PC-9 (cell line): ENCODE results near the gene EPN1. TPM values are rescaled to one million over a fixed set of nuclear protein-coding genes. Genes with fewer than 3 reads are reported as not detected.

ENCODE experiments used
- BruUV-seq: library from RNA; stranded (reverse); fragments of 400-500 nt; replicated peaks from 2 replicates; lab custom pipeline; 2021; lab: Mats Ljungman, UMichigan
- CTCF ChIA-PET: fragments of 300-600 bp; sonication (Branson Sonifier 250); formaldehyde crosslinking; loops from one replicate; lab custom pipeline; 2022; ENCODE audit warnings: antibody characterized with exemption; lab: Charles Lee
- POLR2A ChIA-PET: fragments of 300-600 bp; sonication (Branson Sonifier 250); formaldehyde crosslinking; loops from one replicate; lab custom pipeline; 2022; ENCODE audit warnings: antibody characterized with exemption; ENCODE audit not compliant: unreplicated experiment; lab: Charles Lee
- DNase-seq, 2 experiments: peaks; one replicate each; pipeline versions ENCODE4 v3.0.0 to v3.0.0-alpha.2; 2015 to 2022; ENCODE audit warnings: mixed read lengths in 1 of 2
- H2AFZ ChIP-seq: fragments of 200-600 bp; sonication (generic); 2 replicates; pipeline ENCODE4 v1.8.1; 2017; ENCODE audit warnings: antibody characterized with exemption
- H3F3A ChIP-seq: fragments of 200-600 bp; sonication (generic); 2 replicates; pipeline ENCODE4 v1.8.1; 2017; ENCODE audit warnings: antibody characterized with exemption, mild to moderate bottlenecking, low read depth; ENCODE audit not compliant: insufficient read depth
- H3K27ac ChIP-seq: fragments of 200-600 bp; sonication (generic); 2 replicates; pipeline ENCODE4 v1.6.1; 2016; ENCODE audit warnings: mixed run types
- H3K27me3 ChIP-seq: fragments of 200-600 bp; sonication (generic); 2 replicates; pipeline ENCODE4 v1.6.1; 2016; ENCODE audit warnings: low read depth, mixed run types; ENCODE audit not compliant: insufficient read depth
- H3K36me3 ChIP-seq: fragments of 200-600 bp; sonication (generic); 2 replicates; pipeline ENCODE4 v1.6.1; 2016; ENCODE audit warnings: low read depth, mixed run types
- H3K4me1 ChIP-seq: fragments of 200-600 bp; sonication (generic); replicated peaks from 2 replicates; pipeline ENCODE4 v1.6.1; 2016; ENCODE audit warnings: mixed run types; ENCODE audit not compliant: insufficient read depth
- H3K4me2 ChIP-seq: fragments of 200-600 bp; sonication (generic); 2 replicates; pipeline ENCODE4 v1.6.1; 2017; ENCODE audit warnings: mixed run types
- H3K4me3 ChIP-seq: fragments of 200-600 bp; sonication (generic); 2 replicates; pipeline ENCODE4 v1.6.1; 2016; ENCODE audit warnings: mixed run types
- H3K79me2 ChIP-seq: fragments of 200-600 bp; sonication (generic); 2 replicates; pipeline ENCODE4 v1.6.1; 2017; ENCODE audit warnings: low read depth, mixed run types
- H3K9me2 ChIP-seq: fragments of 200-600 bp; sonication (generic); 2 replicates; pipeline ENCODE4 v1.8.1; 2017; ENCODE audit warnings: mild to moderate bottlenecking; ENCODE audit not compliant: insufficient read depth
- H3K9me3 ChIP-seq: fragments of 200-600 bp; sonication (generic); 2 replicates; pipeline ENCODE4 v1.8.1; 2016; ENCODE audit warnings: low read depth; ENCODE audit not compliant: insufficient read depth
- H4K20me1 ChIP-seq: fragments of 200-600 bp; sonication (generic); 2 replicates; pipeline ENCODE4 v1.8.1; 2017; ENCODE audit not compliant: insufficient read depth
- CTCF ChIP-seq: fragments of 200-600 bp; sonication (generic); conservative IDR thresholded peaks from 2 replicates; pipeline ENCODE4 v1.6.1; 2017; ENCODE audit warnings: mixed run types, antibody characterized with exemption, mild to moderate bottlenecking, moderate library complexity
- EZH2 ChIP-seq: fragments of 200-600 bp; sonication (generic); IDR thresholded peaks from 2 replicates; pipeline ENCODE4 v1.8.0; 2017; ENCODE audit warnings: antibody characterized with exemption, low read depth
- intact Hi-C: fragments of 100-400 bp; cut with micrococcal nuclease; formaldehyde crosslinking; loops from one replicate; pipeline ENCODE4 v1.10.0; 2022; ENCODE audit not compliant: unreplicated experiment
- total RNA-seq: library from RNA; stranded (reverse); gene quantifications from 2 replicates; pipeline ENCODE4 v1.2.3, GENCODE V29; 2021

EPN1 gene
- total RNA-seq, 1 experiment from 2014 or later: 232 TPM

GRCh38 chr19:55650126-55650557 is 24.9 kb upstream of the EPN1 start:
- no peak overlapping the region for H3K4me2 ChIP-seq
- no peak for DNase-seq
- BruUV-seq: no TSS peak
- no peak overlapping the region for H2AFZ ChIP-seq
- peaks cover 6% of the 10 kb centered on the region for H3K36me3 ChIP-seq
- H4K20me1 ChIP-seq: peaks cover 8% of the 10 kb centered on the region; the same call in 1 of the 2 replicates
- H3F3A ChIP-seq: peaks cover 26% of the 10 kb centered on the region; the same call in 1 of the 2 replicates
- H3K27me3 ChIP-seq: no peaks in the 10 kb centered on the region
- H3K4me3 ChIP-seq: no peak overlapping the region
- no peak overlapping the region for H3K27ac ChIP-seq
- no peaks in the 10 kb centered on the region for H3K9me3 ChIP-seq
- peaks cover 5% of the 10 kb centered on the region for H3K4me1 ChIP-seq
- CTCF ChIA-PET: no interaction called here
- POLR2A ChIA-PET: interaction anchor here (0.5 kb wide), 1 partner anchor 104 kb away, joined by 14 read pairs; no protein-coding TSS in a partner anchor
- H3K79me2 ChIP-seq: peaks cover 20% of the 10 kb centered on the region
- TF ChIP-seq EZH2 (no peak), CTCF (no peak)
- intact Hi-C loops: loop anchor here (5.0 kb wide), 1 partner anchor 492 kb away; the partner anchor contains the start of gene ZNF444
- H3K9me2 ChIP-seq: no peaks in the 10 kb centered on the region

- H3K4me1 ChIP-seq: peaks cover 5% of the 10 kb centered on the region; the same call in 1 of the 2 replicates
- POLR2A ChIA-PET: no interaction called here
- H2AFZ ChIP-seq: no peak overlapping the region
- H3F3A ChIP-seq: peaks cover 26% of the 10 kb centered on the region; the same call in 1 of the 2 replicates
- intact Hi-C loops: loop anchor here (5.0 kb wide), 1 partner anchor 492 kb away; the partner anchor contains the start of gene ZNF444
- H4K20me1 ChIP-seq: peaks cover 10% of the 10 kb centered on the region
- peaks cover 3% of the 10 kb centered on the region for H3K36me3 ChIP-seq
- H3K27me3 ChIP-seq: no peaks in the 10 kb centered on the region
- TF ChIP-seq CTCF: no peak
- H3K4me2 ChIP-seq: no peak overlapping the region
- peaks cover 20% of the 10 kb centered on the region for H3K79me2 ChIP-seq
- BruUV-seq: no TSS peak
- CTCF ChIA-PET: no interaction called here
- H3K9me3 ChIP-seq: no peaks in the 10 kb centered on the region
- H3K9me2 ChIP-seq: no peaks in the 10 kb centered on the region
- peak in 1 of 2 experiments; percentile 12 for DNase-seq
- H3K4me3 ChIP-seq: no peak overlapping the region
- no peak overlapping the region for H3K27ac ChIP-seq
These were observed 24.3 kb upstream of the EPN1 start for GRCh38 chr19:55650602-55651230.

GRCh38 chr19:55651236-55651635 is 23.8 kb upstream of the EPN1 start:
- Histone ChIP-seq H3K4me3 (no peak overlapping the region), H3K4me1 (peaks cover 5% of the 10 kb centered on the region; the same call in 1 of the 2 replicates), H4K20me1 (peaks cover 15% of the 10 kb centered on the region), H3K9me3 (no peaks in the 10 kb centered on the region), H3K27ac (no peak overlapping the region), H3K27me3 (no peaks in the 10 kb centered on the region), H3K9me2 (no peaks in the 10 kb centered on the region), H3K36me3 (peaks cover 7% of the 10 kb centered on the region), H3K79me2 (peaks cover 20% of the 10 kb centered on the region), H3F3A (peaks cover 25% of the 10 kb centered on the region; the same call in 1 of the 2 replicates), H2AFZ (no peak overlapping the region), H3K4me2 (no peak overlapping the region)
- ChIA-PET CTCF (no interaction called here), POLR2A (no interaction called here)
- BruUV-seq: no TSS peak
- DNase-seq: peak in 1 of 2 experiments; percentile 10
- intact Hi-C loops: loop anchor here (5.0 kb wide), 1 partner anchor 491 kb away; the partner anchor contains the start of gene ZNF444
- no peak for TF ChIP-seq CTCF
- no peak for TF ChIP-seq EZH2
